ENCODE results near the gene KDM2A.

DNA sequence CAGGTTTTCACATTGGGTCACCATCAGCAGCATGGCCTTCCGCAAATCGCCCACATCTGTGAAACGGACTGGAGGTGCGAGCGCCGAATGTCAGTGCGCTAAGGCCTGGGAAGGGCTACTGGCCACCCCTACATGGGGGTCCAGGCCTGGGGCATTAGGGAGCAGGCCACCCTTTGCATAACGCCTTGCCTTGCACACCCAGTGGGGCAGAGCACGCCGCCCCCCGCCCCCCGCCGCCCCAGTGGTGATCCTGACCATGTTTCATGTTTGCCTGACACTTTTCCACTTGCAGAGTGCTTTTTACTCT is 149.9 kb downstream of the KDM2A start:
- no peak for TF ChIP-seq POLR2A (IDR thresholded peaks at IDR 0.05; ENCODE audit: low read depth)
- TF ChIP-seq, protein P1, sequence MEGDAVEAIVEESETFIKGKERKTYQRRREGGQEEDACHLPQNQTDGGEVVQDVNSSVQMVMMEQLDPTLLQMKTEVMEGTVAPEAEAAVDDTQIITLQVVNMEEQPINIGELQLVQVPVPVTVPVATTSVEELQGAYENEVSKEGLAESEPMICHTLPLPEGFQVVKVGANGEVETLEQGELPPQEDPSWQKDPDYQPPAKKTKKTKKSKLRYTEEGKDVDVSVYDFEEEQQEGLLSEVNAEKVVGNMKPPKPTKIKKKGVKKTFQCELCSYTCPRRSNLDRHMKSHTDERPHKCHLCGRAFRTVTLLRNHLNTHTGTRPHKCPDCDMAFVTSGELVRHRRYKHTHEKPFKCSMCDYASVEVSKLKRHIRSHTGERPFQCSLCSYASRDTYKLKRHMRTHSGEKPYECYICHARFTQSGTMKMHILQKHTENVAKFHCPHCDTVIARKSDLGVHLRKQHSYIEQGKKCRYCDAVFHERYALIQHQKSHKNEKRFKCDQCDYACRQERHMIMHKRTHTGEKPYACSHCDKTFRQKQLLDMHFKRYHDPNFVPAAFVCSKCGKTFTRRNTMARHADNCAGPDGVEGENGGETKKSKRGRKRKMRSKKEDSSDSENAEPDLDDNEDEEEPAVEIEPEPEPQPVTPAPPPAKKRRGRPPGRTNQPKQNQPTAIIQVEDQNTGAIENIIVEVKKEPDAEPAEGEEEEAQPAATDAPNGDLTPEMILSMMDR (IDR thresholded peaks at IDR 0.05): no peak
- no peak for TF ChIP-seq EP300 (IDR thresholded peaks at IDR 0.05)
